Activated CD4-positive, CD25-positive, alpha-beta regulatory T cell (primary cell): ENCODE data around the gene MAP2K5.

Experiments used
- DNase-seq, 4 experiments: peaks; one replicate each; lab custom pipeline; 2025; lab: John Stamatoyannopoulos, UW

Gene MAP2K5

GRCh38 chr15:67542420-67543347 is at the start of gene MAP2K5:
Gene MAP2K5, plus strand, starts transcription at chr15:67542703. Its CDS starts 633 bp downstream, at chr15:67543336.
- peak; percentile 54 to 75 (median 61) for DNase-seq

- no peak for DNase-seq
Observed at GRCh38 chr15:67495585-67495984, 46.9 kb upstream of the MAP2K5 start.

- no peak for DNase-seq
Observed at GRCh38 chr15:67501177-67501835, 41.2 kb upstream of the MAP2K5 start.

- no peak for DNase-seq
Observed at GRCh38 chr15:67501836-67502461, 40.6 kb upstream of the MAP2K5 start.

GRCh38 chr15:67504056-67504455 is 38.4 kb upstream of the MAP2K5 start:
- DNase-seq, result no peak

GRCh38 chr15:67504796-67505195 is 37.7 kb upstream of the MAP2K5 start:
- no peak for DNase-seq

- no peak for DNase-seq
Observed at GRCh38 chr15:67505675-67506572, 36.6 kb upstream of the MAP2K5 start.

GRCh38 chr15:67506775-67507747 is 35.4 kb upstream of the MAP2K5 start:
- no peak for DNase-seq

GRCh38 chr15:67508407-67508806 is 34.1 kb upstream of the MAP2K5 start:
- no peak for DNase-seq

GRCh38 chr15:67509918-67510317 is 32.6 kb upstream of the MAP2K5 start:
- no peak for DNase-seq

- DNase-seq, result no peak
Observed at GRCh38 chr15:67510597-67511190, 31.8 kb upstream of the MAP2K5 start.

- DNase-seq, result no peak
Observed at GRCh38 chr15:67511606-67512005, 30.9 kb upstream of the MAP2K5 start.

- DNase-seq, result no peak
Observed at GRCh38 chr15:67512140-67512539, 30.4 kb upstream of the MAP2K5 start.

- no peak for DNase-seq
Observed at GRCh38 chr15:67512933-67513714, 29.4 kb upstream of the MAP2K5 start.

- no peak for DNase-seq
Observed at GRCh38 chr15:67515090-67515489, 27.4 kb upstream of the MAP2K5 start.

GRCh38 chr15:67515557-67515956 is 26.9 kb upstream of the MAP2K5 start:
- DNase-seq, result no peak

- peak in 1 of 4 experiments; percentile 54 for DNase-seq
Observed at GRCh38 chr15:67520321-67521028, 22.0 kb upstream of the MAP2K5 start.

- DNase-seq, result peak; percentile 59 to 75 (median 68)
Observed at GRCh38 chr15:67521029-67521782, 21.3 kb upstream of the MAP2K5 start, which contains the start of gene C15orf61. Gene C15orf61, plus strand, starts transcription at chr15:67521131. Its CDS starts 118 bp downstream, at chr15:67521249.
